Stomach (tissue), 9 donors: Measurements from ENCODE around the gene EIF1. TPM values are rescaled to one million over a fixed set of nuclear protein-coding genes. Genes with fewer than 3 reads are reported as not detected.

Experiments used
- DNase-seq, 2 donors: peaks; one replicate each; pipeline versions ENCODE4 v3.0.0 to v3.0.0-alpha.2; 2013 to 2019
- H3K27ac ChIP-seq, 5 donors: fragments of 200-600 bp in 4 of 5; sonication (generic) in 4 of 5; one replicate each; pipeline ENCODE4 v1.5.1; 2013 to 2019; ENCODE audit warnings: mild to moderate bottlenecking in 1 of 5, moderate library complexity in 1 of 5
- H3K27me3 ChIP-seq, 3 donors: fragments of 200-600 bp; sonication (generic); one replicate each; pipeline ENCODE4 v1.5.1; 2017 to 2019; ENCODE audit warnings: mixed run types in 1 of 3
- H3K36me3 ChIP-seq, 4 donors: fragments of 200-600 bp; sonication (generic); 1 replicate in 3 of 4; 2 replicates in 1 of 4; pipeline ENCODE4 v1.5.1; 2016 to 2019
- H3K4me1 ChIP-seq, 4 donors: fragments of 200-600 bp; sonication (generic); one replicate each; pipeline ENCODE4 v1.5.1; 2016 to 2019
- H3K4me3 ChIP-seq, 4 donors: fragments of 200-600 bp; sonication (generic) in 3 of 4; one replicate each; pipeline ENCODE4 v1.5.1; 2016 to 2019; ENCODE audit warnings: mild to moderate bottlenecking in 1 of 4
- H3K9me3 ChIP-seq, 4 donors: fragments of 200-600 bp; sonication (generic); one replicate each; pipeline ENCODE4 v1.5.1; 2016 to 2019
- EP300 ChIP-seq: sonication (generic); formaldehyde crosslinking; IDR thresholded peaks from one replicate; pipeline ENCODE4 v1.6.1; 2017; ENCODE audit warnings: antibody characterized with exemption
- POLR2A ChIP-seq, 4 donors: fragments of 450-650 bp; IDR thresholded peaks; one replicate each; pipeline ENCODE4 v1.6.1; 2016; ENCODE audit warnings: antibody characterized with exemption in 4 of 4, control low read depth in 2 of 4, mild to moderate bottlenecking in 1 of 4, moderate library complexity in 1 of 4
- POLR2AphosphoS5 ChIP-seq, 3 donors: sonication (generic); formaldehyde crosslinking; IDR thresholded peaks; one replicate each; pipeline ENCODE4 v1.6.1; 2016; ENCODE audit warnings: antibody characterized with exemption in 3 of 3
- WGBS, 5 donors: extraction: QIAGEN DNeasy Blood & Tissue Kit in 3 of 5; methylation state at CpG; one replicate each; pipeline versions ENCODE4 v1.1.5 to v1.1.7; 2013 to 2018; 5-methylcytosine and 5-hydroxymethylcytosine counted together
- intact Hi-C: fragments of 100-400 bp; cut with DNase I; formaldehyde crosslinking; loops from one replicate; pipeline ENCODE4 v1.15.1; 2023; ENCODE audit warnings: low total_unique reads
- polyA plus RNA-seq, 3 donors: library from polyadenylated mRNA; stranded (reverse); fragments of 200-250 nt; gene quantifications; one replicate each; pipeline ENCODE4 v1.2.3, GENCODE V29; 2013
- total RNA-seq, 5 donors: library from RNA; depleted of rRNA; stranded (reverse); fragments of >200 nt; gene quantifications; one replicate each; pipeline versions ENCODE4 v1.1.0 to v1.2.3, GENCODE V29; 2014 to 2016
- TF ChIP-seq, protein P1 (sequence below), 7 experiments: fragments of 450-650 bp in 4 of 7; fragments of 200-600 bp in 3 of 7; sonication (generic) in 3 of 7; IDR thresholded peaks; one replicate each; pipeline ENCODE4 v1.5.1; 2016 to 2019; ENCODE audit warnings: antibody characterized with exemption in 7 of 7, control low read depth in 2 of 7, mild to moderate bottlenecking in 1 of 7
- donor health status: healthy with polysubstance abuse.
- donor health status: Bipolar disorder and iron deficiency.
- donor health status: healthy.

Gene EIF1
- total and polyA plus RNA-seq, 8 donors: 62.4 to 972 (median 240) TPM

DNA sequence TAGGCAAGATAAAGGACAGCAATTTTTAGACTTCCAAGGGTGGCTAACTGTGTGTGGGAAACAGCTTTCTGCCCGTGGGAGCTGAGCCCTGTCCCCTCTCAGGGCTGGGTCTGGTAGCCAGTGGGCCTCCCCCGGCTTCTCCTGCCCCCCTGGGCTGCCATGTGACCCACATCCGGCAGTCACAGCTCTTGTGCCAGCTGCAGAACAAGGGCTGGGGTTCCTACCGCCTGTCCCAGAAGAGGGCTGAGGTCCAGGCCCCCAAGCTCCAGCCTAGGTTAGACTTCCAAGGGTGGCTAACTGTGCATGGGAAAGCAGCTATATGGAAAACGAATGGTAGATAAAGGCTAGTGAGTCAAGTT, 29.6 kb downstream of the EIF1 start:
- TF ChIP-seq EP300 (no peak), POLR2A (IDR thresholded peaks at IDR 0.05) (no peak)
- TF ChIP-seq, protein P1, sequence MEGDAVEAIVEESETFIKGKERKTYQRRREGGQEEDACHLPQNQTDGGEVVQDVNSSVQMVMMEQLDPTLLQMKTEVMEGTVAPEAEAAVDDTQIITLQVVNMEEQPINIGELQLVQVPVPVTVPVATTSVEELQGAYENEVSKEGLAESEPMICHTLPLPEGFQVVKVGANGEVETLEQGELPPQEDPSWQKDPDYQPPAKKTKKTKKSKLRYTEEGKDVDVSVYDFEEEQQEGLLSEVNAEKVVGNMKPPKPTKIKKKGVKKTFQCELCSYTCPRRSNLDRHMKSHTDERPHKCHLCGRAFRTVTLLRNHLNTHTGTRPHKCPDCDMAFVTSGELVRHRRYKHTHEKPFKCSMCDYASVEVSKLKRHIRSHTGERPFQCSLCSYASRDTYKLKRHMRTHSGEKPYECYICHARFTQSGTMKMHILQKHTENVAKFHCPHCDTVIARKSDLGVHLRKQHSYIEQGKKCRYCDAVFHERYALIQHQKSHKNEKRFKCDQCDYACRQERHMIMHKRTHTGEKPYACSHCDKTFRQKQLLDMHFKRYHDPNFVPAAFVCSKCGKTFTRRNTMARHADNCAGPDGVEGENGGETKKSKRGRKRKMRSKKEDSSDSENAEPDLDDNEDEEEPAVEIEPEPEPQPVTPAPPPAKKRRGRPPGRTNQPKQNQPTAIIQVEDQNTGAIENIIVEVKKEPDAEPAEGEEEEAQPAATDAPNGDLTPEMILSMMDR (IDR thresholded peaks at IDR 0.05): no peak
- H3K36me3 ChIP-seq: no peaks in the 10 kb centered on the region
- WGBS, 5 donors: 49 to 63% (median 57%) methylated on average over 5 of the region's 5 CpGs

DNA sequence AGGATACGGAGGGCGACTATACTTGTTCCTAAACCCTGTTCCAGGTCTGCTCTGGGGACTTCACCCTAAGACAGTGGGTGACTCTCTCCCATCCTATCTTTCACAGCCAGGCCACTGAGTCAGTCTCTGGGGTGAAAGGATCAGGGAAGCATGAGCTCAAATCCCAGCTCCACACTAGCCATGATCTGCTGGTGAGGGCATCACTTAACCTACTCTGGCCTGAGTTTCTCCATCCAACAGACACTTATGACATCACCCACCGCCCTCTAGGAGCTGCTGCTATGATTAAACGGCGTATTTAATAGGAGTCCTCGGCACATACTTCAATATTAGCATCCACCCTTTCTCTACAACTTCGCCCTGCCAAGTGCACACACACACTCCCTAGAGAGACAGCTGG, 33.5 kb downstream of the EIF1 start:
- Histone ChIP-seq H3K27me3 (peaks cover 0 to 14% (median 0%) of the 10 kb centered on the region in 3 donors), H3K36me3 (no peaks in the 10 kb centered on the region), H3K4me1 (peaks cover 0 to 5% (median 0%) of the 10 kb centered on the region in 4 donors), H3K4me3 (no peak overlapping the region), H3K27ac (no peak overlapping the region), H3K9me3 (no peaks in the 10 kb centered on the region)
- TF ChIP-seq EP300: no peak
- no peak for TF ChIP-seq POLR2AphosphoS5 (IDR thresholded peaks at IDR 0.05)
- TF ChIP-seq, protein P1 (IDR thresholded peaks at IDR 0.05): no peak
- no peak for TF ChIP-seq POLR2A (IDR thresholded peaks at IDR 0.05)
- intact Hi-C loops: no loop called here
- 79 to 88% (median 86%) methylated on average over 7 of the region's 7 CpGs for WGBS, 5 donors
- DNase-seq: no peak

More for the DNA sequence above, 29.6 kb downstream of the EIF1 start:
- intact Hi-C loops: no loop called here
- no peak for DNase-seq
- Histone ChIP-seq H3K4me1 (peaks cover 0 to 5% (median 0%) of the 10 kb centered on the region in 4 donors), H3K9me3 (no peaks in the 10 kb centered on the region), H3K27ac (no peak overlapping the region), H3K4me3 (no peak overlapping the region), H3K27me3 (peaks cover 0 to 6% (median 0%) of the 10 kb centered on the region in 3 donors)

DNA sequence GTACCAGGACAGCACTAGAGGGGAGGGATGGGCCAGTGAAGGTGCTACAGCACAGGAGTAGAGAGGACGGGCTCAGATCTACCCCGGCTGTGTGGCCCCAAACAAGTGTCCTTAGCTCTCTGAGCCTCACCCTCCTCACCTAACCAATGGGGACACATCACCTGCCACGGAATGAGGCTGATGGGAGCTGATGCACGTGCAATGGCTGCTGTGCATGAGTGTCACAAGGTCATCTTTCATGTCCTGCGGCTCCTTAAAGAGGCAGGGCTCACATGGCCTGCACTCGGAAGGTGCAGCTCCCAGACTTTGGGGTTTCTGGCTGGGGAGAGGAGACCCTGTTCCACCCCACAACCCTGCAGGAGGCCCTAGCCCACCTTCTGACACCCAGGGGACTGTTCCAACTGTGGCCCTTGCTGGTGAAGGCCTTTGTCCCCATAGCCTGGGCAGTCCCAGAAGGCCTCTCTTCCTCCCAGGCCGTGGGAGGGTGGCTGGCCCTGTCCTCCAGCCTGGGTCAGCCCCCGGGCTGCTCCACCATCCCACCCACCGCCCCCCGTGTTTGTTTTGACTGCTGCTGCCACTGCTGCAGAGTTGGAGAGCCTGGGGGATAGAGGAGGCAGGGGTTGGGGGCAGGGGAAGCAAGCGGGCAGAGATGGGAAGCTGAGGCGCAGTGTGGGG, 35.3 kb downstream of the EIF1 start:
- H3K27me3 ChIP-seq: peaks cover 0 to 21% (median 0%) of the 10 kb centered on the region in 3 donors
- WGBS, 5 donors: 62 to 74% (median 69%) methylated on average over 11 to 12 of the region's 12 CpGs

DNA sequence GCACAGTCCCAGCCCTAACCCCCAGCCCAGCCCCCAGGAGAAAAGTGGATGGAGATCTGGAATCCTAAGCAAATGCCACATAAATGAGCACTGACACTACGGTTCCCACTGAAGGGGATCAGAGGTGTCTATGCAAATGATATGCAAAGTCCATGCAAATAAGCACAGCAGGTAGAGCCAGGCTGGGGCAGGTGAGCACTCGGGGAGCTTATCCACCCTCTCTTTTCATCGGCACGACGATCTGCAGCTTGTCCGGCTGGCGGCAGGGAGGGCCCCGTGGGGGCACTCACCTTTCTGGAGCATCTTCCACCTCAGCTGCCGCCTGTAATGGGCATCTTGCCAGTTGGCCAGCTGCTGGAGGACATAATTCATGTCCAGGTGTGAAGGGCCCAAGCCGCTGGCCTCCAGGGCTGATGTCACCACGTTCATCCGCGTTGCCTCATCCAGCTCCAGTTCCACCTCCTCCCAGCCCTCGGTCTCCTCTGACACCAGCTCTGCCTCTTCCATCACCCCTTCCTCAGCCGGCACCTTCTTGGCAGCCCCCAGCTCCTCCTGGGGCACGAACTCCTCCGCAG, 35.9 kb downstream of the EIF1 start:
- no peak for DNase-seq
- TF ChIP-seq, protein P1 (IDR thresholded peaks at IDR 0.05): no peak
- no peak for TF ChIP-seq EP300
- no peak for TF ChIP-seq POLR2A (IDR thresholded peaks at IDR 0.05)
- TF ChIP-seq POLR2AphosphoS5 (IDR thresholded peaks at IDR 0.05): no peak
- no peak overlapping the region for H3K27ac ChIP-seq
- H3K4me3 ChIP-seq: no peak overlapping the region
- H3K27me3 ChIP-seq: peaks cover 0 to 21% (median 0%) of the 10 kb centered on the region in 3 donors
- no peaks in the 10 kb centered on the region for H3K9me3 ChIP-seq
- intact Hi-C loops: no loop called here
- no peaks in the 10 kb centered on the region for H3K4me1 ChIP-seq
- 70 to 78% (median 75%) methylated on average over 14 to 17 of the region's 17 CpGs for WGBS, 5 donors
- no peaks in the 10 kb centered on the region for H3K36me3 ChIP-seq

More for the DNA sequence above, 35.3 kb downstream of the EIF1 start:
- Histone ChIP-seq H3K27ac (no peak overlapping the region), H3K4me3 (no peak overlapping the region), H3K4me1 (no peaks in the 10 kb centered on the region), H3K36me3 (no peaks in the 10 kb centered on the region), H3K9me3 (no peaks in the 10 kb centered on the region)
- no peak for TF ChIP-seq POLR2AphosphoS5 (IDR thresholded peaks at IDR 0.05)
- TF ChIP-seq, protein P1 (IDR thresholded peaks at IDR 0.05): no peak
- TF ChIP-seq EP300: no peak
- TF ChIP-seq POLR2A (IDR thresholded peaks at IDR 0.05): no peak
- no peak for DNase-seq
- intact Hi-C loops: no loop called here
